Urinary bladder (tissue), 4 donors: Measurements from ENCODE around the gene MRGPRG. TPM values are rescaled to one million over a fixed set of nuclear protein-coding genes. Genes with fewer than 3 reads are reported as not detected.

ENCODE experiments used
- DNase-seq: peaks from one replicate; pipeline ENCODE4 v3.0.0-alpha.2; 2015; ENCODE audit errors: extremely low spot score
- H3K27ac ChIP-seq: one replicate; pipeline ENCODE4 v1.5.1; 2013; ENCODE audit warnings: low read depth, mild to moderate bottlenecking, moderate library complexity
- H3K36me3 ChIP-seq: one replicate; pipeline ENCODE4 v1.6.1; 2013; ENCODE audit warnings: mild to moderate bottlenecking, moderate library complexity; ENCODE audit not compliant: insufficient read depth
- H3K4me1 ChIP-seq: one replicate; pipeline ENCODE4 v1.6.1; 2013; ENCODE audit warnings: mild to moderate bottlenecking, moderate library complexity; ENCODE audit not compliant: insufficient read depth
- H3K4me3 ChIP-seq: one replicate; pipeline ENCODE4 v1.5.1; 2013; ENCODE audit warnings: low read depth, low read length
- WGBS: extraction: QIAGEN DNeasy Blood & Tissue Kit; methylation state at CpG from one replicate; pipeline ENCODE4 v1.1.7; 2013; 5-methylcytosine and 5-hydroxymethylcytosine counted together
- polyA plus RNA-seq: library from polyadenylated mRNA; stranded (reverse); fragments of 200-250 nt; gene quantifications from one replicate; pipeline ENCODE4 v1.2.3, GENCODE V29; 2013
- total RNA-seq: library from RNA; depleted of rRNA; stranded (reverse); fragments of >200 nt; gene quantifications from one replicate; pipeline ENCODE4 v1.2.3, GENCODE V29; 2014
- donor health status: healthy with polysubstance abuse.
- donor health status: healthy.

MRGPRG gene
- total and polyA plus RNA-seq, 2 donors, result not detected

- H3K36me3 ChIP-seq, result no peaks in the 10 kb centered on the region
- no peak overlapping the region for H3K4me3 ChIP-seq
- H3K27ac ChIP-seq, result no peak overlapping the region
- WGBS, result 46% methylated on average over 15 of the region's 15 CpGs
- no peaks in the 10 kb centered on the region for H3K4me1 ChIP-seq
- no peak for DNase-seq
Measured at GRCh38 chr11:3189196-3189843, 29.3 kb downstream of the MRGPRG start.

GRCh38 chr11:3188496-3189195 lies 30.0 kb downstream of the MRGPRG start:
- Histone ChIP-seq H3K36me3 (no peaks in the 10 kb centered on the region), H3K4me3 (no peak overlapping the region), H3K4me1 (no peaks in the 10 kb centered on the region), H3K27ac (no peak overlapping the region)
- 87% methylated on average over 17 of the region's 17 CpGs for WGBS
- DNase-seq, result no peak

GRCh38 chr11:3186166-3186953 lies 32.3 kb downstream of the MRGPRG start:
- DNase-seq, result no peak
- no peak overlapping the region for H3K27ac ChIP-seq
- WGBS, result 86% methylated on average over 11 of the region's 11 CpGs
- no peak overlapping the region for H3K4me3 ChIP-seq
- no peaks in the 10 kb centered on the region for H3K36me3 ChIP-seq
- no peaks in the 10 kb centered on the region for H3K4me1 ChIP-seq

- no peak for DNase-seq
- no peak overlapping the region for H3K27ac ChIP-seq
- no peaks in the 10 kb centered on the region for H3K4me1 ChIP-seq
- H3K36me3 ChIP-seq, result no peaks in the 10 kb centered on the region
- 85% methylated on average over 11 of the region's 11 CpGs for WGBS
- no peak overlapping the region for H3K4me3 ChIP-seq
Measured at GRCh38 chr11:3184732-3185347, 33.8 kb downstream of the MRGPRG start.

- WGBS, result 87% methylated on average over 6 of the region's 6 CpGs
- no peaks in the 10 kb centered on the region for H3K36me3 ChIP-seq
- H3K27ac ChIP-seq, result no peak overlapping the region
- no peaks in the 10 kb centered on the region for H3K4me1 ChIP-seq
- no peak overlapping the region for H3K4me3 ChIP-seq
- no peak for DNase-seq
Measured at GRCh38 chr11:3183523-3183922, 35.1 kb downstream of the MRGPRG start.

- DNase-seq, result no peak
- no peaks in the 10 kb centered on the region for H3K4me1 ChIP-seq
- no peak overlapping the region for H3K4me3 ChIP-seq
- 89% methylated on average over 4 of the region's 4 CpGs for WGBS
- H3K27ac ChIP-seq, result no peak overlapping the region
- H3K36me3 ChIP-seq, result no peaks in the 10 kb centered on the region
Measured at GRCh38 chr11:3182462-3182852, 36.2 kb downstream of the MRGPRG start.

- Histone ChIP-seq H3K27ac (no peak overlapping the region), H3K4me1 (no peaks in the 10 kb centered on the region), H3K4me3 (no peak overlapping the region), H3K36me3 (no peaks in the 10 kb centered on the region)
- 87% methylated on average over 12 of the region's 12 CpGs for WGBS
- DNase-seq, result no peak
Measured at GRCh38 chr11:3181725-3182461, 36.7 kb downstream of the MRGPRG start.

- Histone ChIP-seq H3K4me1 (no peaks in the 10 kb centered on the region), H3K4me3 (no peak overlapping the region), H3K27ac (no peak overlapping the region), H3K36me3 (no peaks in the 10 kb centered on the region)
- WGBS, result 68% methylated on average over 5 of the region's 5 CpGs
- DNase-seq, result no peak
Measured at GRCh38 chr11:3180869-3181268, 37.7 kb downstream of the MRGPRG start.

- Histone ChIP-seq H3K27ac (no peak overlapping the region), H3K4me1 (no peaks in the 10 kb centered on the region), H3K4me3 (no peak overlapping the region), H3K36me3 (no peaks in the 10 kb centered on the region)
- WGBS, result 49% methylated on average over 2 of the region's 2 CpGs
- DNase-seq, result no peak
Measured at GRCh38 chr11:3178349-3178748, 40.3 kb downstream of the MRGPRG start.

- Histone ChIP-seq H3K36me3 (no peaks in the 10 kb centered on the region), H3K4me3 (no peak overlapping the region), H3K27ac (no peak overlapping the region), H3K4me1 (no peaks in the 10 kb centered on the region)
- no peak for DNase-seq
- WGBS, result 73% methylated on average over 2 of the region's 2 CpGs
Measured at GRCh38 chr11:3177931-3178330, 40.7 kb downstream of the MRGPRG start.

- no peak for DNase-seq
- Histone ChIP-seq H3K27ac (no peak overlapping the region), H3K4me1 (no peaks in the 10 kb centered on the region), H3K4me3 (no peak overlapping the region), H3K36me3 (no peaks in the 10 kb centered on the region)
Measured at GRCh38 chr11:3176487-3176886, 42.1 kb downstream of the MRGPRG start.

- H3K27ac ChIP-seq, result no peak overlapping the region
- no peak for DNase-seq
- H3K4me3 ChIP-seq, result no peak overlapping the region
- H3K4me1 ChIP-seq, result no peaks in the 10 kb centered on the region
- no peaks in the 10 kb centered on the region for H3K36me3 ChIP-seq
Measured at GRCh38 chr11:3175194-3175593, 43.4 kb downstream of the MRGPRG start.

GRCh38 chr11:3174387-3174786 lies 44.2 kb downstream of the MRGPRG start:
- no peak overlapping the region for H3K4me3 ChIP-seq
- DNase-seq, result no peak
- WGBS, result 95% methylated on average over 3 of the region's 3 CpGs
- no peak overlapping the region for H3K27ac ChIP-seq
- no peaks in the 10 kb centered on the region for H3K36me3 ChIP-seq
- H3K4me1 ChIP-seq, result no peaks in the 10 kb centered on the region
